Measurements from ENCODE around the gene CDH6.

GRCh38 chr5:31303688-31304087 is 110.2 kb downstream of the CDH6 start:
- TF ChIP-seq CTCF (IDR thresholded peaks at IDR 0.05) (no peak), POLR2AphosphoS5 (IDR thresholded peaks at IDR 0.05; ENCODE audit: low read depth, low read length) (no peak), GABPA (IDR thresholded peaks at IDR 0.05; ENCODE audit: low read depth) (no peak), YY1 (IDR thresholded peaks at IDR 0.05; ENCODE audit: low read depth) (no peak), MAX (IDR thresholded peaks at IDR 0.05; ENCODE audit: low read depth) (no peak), EZH2phosphoT487 (IDR thresholded peaks at IDR 0.05; ENCODE audit: borderline replicate concordance, low read depth) (no peak), FOXJ3 (CRISPR knock-in tag; IDR thresholded peaks at IDR 0.05) (no peak), TEAD4 (IDR thresholded peaks at IDR 0.05; ENCODE audit: borderline replicate concordance, insufficient read depth) (peak; percentile 46; the same call in 1 of the 2 replicates), PBX3 (IDR thresholded peaks at IDR 0.05) (no peak), FOXM1 (IDR thresholded peaks at IDR 0.05; ENCODE audit: low read depth) (no peak), CHD2 (IDR thresholded peaks at IDR 0.05; ENCODE audit: low read length, partially characterized antibody) (peak; percentile 52)
- TF ChIP-seq, protein P1, sequence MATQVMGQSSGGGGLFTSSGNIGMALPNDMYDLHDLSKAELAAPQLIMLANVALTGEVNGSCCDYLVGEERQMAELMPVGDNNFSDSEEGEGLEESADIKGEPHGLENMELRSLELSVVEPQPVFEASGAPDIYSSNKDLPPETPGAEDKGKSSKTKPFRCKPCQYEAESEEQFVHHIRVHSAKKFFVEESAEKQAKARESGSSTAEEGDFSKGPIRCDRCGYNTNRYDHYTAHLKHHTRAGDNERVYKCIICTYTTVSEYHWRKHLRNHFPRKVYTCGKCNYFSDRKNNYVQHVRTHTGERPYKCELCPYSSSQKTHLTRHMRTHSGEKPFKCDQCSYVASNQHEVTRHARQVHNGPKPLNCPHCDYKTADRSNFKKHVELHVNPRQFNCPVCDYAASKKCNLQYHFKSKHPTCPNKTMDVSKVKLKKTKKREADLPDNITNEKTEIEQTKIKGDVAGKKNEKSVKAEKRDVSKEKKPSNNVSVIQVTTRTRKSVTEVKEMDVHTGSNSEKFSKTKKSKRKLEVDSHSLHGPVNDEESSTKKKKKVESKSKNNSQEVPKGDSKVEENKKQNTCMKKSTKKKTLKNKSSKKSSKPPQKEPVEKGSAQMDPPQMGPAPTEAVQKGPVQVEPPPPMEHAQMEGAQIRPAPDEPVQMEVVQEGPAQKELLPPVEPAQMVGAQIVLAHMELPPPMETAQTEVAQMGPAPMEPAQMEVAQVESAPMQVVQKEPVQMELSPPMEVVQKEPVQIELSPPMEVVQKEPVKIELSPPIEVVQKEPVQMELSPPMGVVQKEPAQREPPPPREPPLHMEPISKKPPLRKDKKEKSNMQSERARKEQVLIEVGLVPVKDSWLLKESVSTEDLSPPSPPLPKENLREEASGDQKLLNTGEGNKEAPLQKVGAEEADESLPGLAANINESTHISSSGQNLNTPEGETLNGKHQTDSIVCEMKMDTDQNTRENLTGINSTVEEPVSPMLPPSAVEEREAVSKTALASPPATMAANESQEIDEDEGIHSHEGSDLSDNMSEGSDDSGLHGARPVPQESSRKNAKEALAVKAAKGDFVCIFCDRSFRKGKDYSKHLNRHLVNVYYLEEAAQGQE (IDR thresholded peaks at IDR 0.05; ENCODE audit: low read depth, low read length) = no peak
